Lower leg skin (tissue), 3 donors: ENCODE data around the gene CLEC2L.

ENCODE experiments used
- POLR2A ChIP-seq, 2 donors: fragments of 450-650 bp; IDR thresholded peaks; one replicate each; pipeline ENCODE4 v1.6.1; 2016 to 2017; ENCODE audit warnings: antibody characterized with exemption in 2 of 2, mild to moderate bottlenecking in 1 of 2, moderate library complexity in 1 of 2
- TF ChIP-seq, protein P1 (sequence below), 3 donors: fragments of 450-650 bp; IDR thresholded peaks; one replicate each; pipeline ENCODE4 v1.5.1; 2016; ENCODE audit warnings: antibody characterized with exemption in 3 of 3, mild to moderate bottlenecking in 3 of 3, moderate library complexity in 2 of 3

GRCh38 chr7:139557857-139558581, 34.5 kb downstream of the CLEC2L start:
- TF ChIP-seq, protein P1, sequence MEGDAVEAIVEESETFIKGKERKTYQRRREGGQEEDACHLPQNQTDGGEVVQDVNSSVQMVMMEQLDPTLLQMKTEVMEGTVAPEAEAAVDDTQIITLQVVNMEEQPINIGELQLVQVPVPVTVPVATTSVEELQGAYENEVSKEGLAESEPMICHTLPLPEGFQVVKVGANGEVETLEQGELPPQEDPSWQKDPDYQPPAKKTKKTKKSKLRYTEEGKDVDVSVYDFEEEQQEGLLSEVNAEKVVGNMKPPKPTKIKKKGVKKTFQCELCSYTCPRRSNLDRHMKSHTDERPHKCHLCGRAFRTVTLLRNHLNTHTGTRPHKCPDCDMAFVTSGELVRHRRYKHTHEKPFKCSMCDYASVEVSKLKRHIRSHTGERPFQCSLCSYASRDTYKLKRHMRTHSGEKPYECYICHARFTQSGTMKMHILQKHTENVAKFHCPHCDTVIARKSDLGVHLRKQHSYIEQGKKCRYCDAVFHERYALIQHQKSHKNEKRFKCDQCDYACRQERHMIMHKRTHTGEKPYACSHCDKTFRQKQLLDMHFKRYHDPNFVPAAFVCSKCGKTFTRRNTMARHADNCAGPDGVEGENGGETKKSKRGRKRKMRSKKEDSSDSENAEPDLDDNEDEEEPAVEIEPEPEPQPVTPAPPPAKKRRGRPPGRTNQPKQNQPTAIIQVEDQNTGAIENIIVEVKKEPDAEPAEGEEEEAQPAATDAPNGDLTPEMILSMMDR (IDR thresholded peaks at IDR 0.05), result no peak
- TF ChIP-seq POLR2A (IDR thresholded peaks at IDR 0.05), result no peak
